ENCODE results near the gene GABBR2. TPM values are rescaled to one million over a fixed set of nuclear protein-coding genes. Genes with fewer than 3 reads are reported as not detected.

The GABBR2 gene
- total and polyA plus RNA-seq, 2 of the 8 experiments (the other 6 are each of a cell fraction or from before 2014, with no cell fraction given): 0.50 to 1.2 TPM

DNA sequence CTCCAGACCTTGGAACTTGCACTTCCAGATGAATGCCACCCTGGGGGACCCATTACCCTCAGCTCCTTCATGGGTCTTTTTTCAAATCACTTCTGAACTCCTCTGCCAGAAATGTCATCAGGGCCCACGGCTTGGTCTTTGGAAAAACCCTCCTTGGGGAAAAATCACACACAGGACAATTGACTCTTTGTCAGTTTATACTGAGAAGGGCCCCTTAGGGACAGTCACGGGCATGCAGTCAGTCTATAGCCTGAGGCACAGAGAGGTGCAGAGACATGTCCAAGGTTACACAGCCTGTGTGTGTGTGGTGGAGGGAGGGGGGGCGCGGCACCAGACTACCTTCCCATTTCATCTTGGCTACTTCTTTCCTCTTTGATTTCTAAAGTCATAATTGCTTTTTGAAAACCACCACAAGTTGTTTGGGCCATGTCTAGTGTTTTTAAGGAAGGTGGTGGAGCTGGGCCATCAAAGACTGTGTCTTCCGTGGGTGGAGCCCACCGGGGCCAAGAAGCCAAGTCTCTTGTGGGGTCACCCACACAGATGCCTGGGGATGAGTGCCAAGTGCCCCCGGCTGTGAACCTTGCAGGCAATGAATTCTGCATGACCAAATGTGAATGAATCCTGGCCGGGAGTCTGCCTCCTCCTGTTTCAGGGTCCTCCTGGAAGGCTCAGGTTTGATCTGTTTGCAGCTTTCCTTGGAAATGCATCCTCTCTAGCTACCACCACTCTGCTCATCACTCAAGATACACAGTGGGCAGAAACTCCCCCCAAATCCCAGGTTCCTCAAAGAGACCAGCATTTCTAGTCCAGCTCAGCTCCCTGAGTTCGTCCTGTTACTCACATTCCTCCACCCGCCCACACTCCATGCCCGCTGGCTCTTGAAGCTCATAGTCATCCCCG is 253.2 kb downstream of the GABBR2 start:
- H4K91ac ChIP-seq (replicated peaks; ENCODE audit: insufficient read length, low read length): no peak overlapping the region
- FAIRE-seq: no peak
- H2BK15ac ChIP-seq (ENCODE audit: low read length): no peak overlapping the region
- H3K18ac ChIP-seq (ENCODE audit: extremely low read depth, low read length): no peak overlapping the region
- no peak overlapping the region for H2BK20ac ChIP-seq (ENCODE audit: low read length)
- no peak overlapping the region for H2BK12ac ChIP-seq (ENCODE audit: low read depth, low read length)
- H3K27ac ChIP-seq (ENCODE audit: low read depth, low read length): no peak overlapping the region
- no peaks in the 10 kb centered on the region for H3K79me1 ChIP-seq (ENCODE audit: low read depth, low read length)
- ChIA-PET CTCF (ENCODE audit: partially characterized antibody) (interaction anchor here (0.6 to 2.9 kb wide), 8 partner anchors 9 to 188 kb away, joined by 3 to 11 read pairs (median 3); no protein-coding TSS in a partner anchor), POLR2A (ENCODE audit: partially characterized antibody) (no interaction called here)
- no peak overlapping the region for H3K4me2 ChIP-seq (ENCODE audit: insufficient read depth in 1 of 2, low read depth in 2 of 2, low read length in 2 of 2)
- no peak overlapping the region for H3K14ac ChIP-seq (ENCODE audit: insufficient read length)
- H3K4me1 ChIP-seq (replicated peaks in 1 of 4; ENCODE audit: control insufficient read depth in 3 of 4, insufficient read depth in 4 of 4, low read length in 3 of 4): no peaks in the 10 kb centered on the region; a peak in 1 of 7 replicates
- no peak overlapping the region for H3K23ac ChIP-seq (ENCODE audit: insufficient read length)
- H3K56ac ChIP-seq (replicated peaks; ENCODE audit: insufficient read length, low read depth, low read length): no peak overlapping the region
- no peaks in the 10 kb centered on the region for H4K20me1 ChIP-seq (replicated peaks in 1 of 2; ENCODE audit: control insufficient read depth in 1 of 2, insufficient read depth in 2 of 2, low read length in 2 of 2)
- no peak overlapping the region for H3K4ac ChIP-seq (replicated peaks; ENCODE audit: insufficient read length, low read depth, low read length)
- no peak overlapping the region for H2AFZ ChIP-seq (ENCODE audit: low read length)
- H3K9me3 ChIP-seq (ENCODE audit: insufficient read depth in 2 of 2, low read depth in 1 of 2, low read length in 1 of 2): peaks cover 0 to 3% of the 10 kb centered on the region in 2 experiments; a peak in 1 of 4 replicates
- no peak overlapping the region for H2BK120ac ChIP-seq (replicated peaks; ENCODE audit: low read depth, low read length)
- H3K4me3 ChIP-seq (ENCODE audit: extremely low read depth in 1 of 4, insufficient read depth in 2 of 4, low read depth in 3 of 4, low read length in 4 of 4): no peak overlapping the region
- TF ChIP-seq SP4 (IDR thresholded peaks at IDR 0.05; ENCODE audit: low read length) (no peak), SP2 (IDR thresholded peaks at IDR 0.05; ENCODE audit: low read length) (no peak), YY1 (IDR thresholded peaks at IDR 0.05; ENCODE audit: low read depth, low read length) (no peak), TAF1 (IDR thresholded peaks at IDR 0.05; ENCODE audit: low read depth, low read length) (no peak), JUND (IDR thresholded peaks at IDR 0.05; ENCODE audit: low read length) (no peak), SAP30 (IDR thresholded peaks at IDR 0.05; ENCODE audit: insufficient read depth, insufficient replicate concordance, low read length) (no peak), CREB1 (IDR thresholded peaks at IDR 0.05) (no peak), RFX5 (IDR thresholded peaks at IDR 0.05; ENCODE audit: borderline replicate concordance, low read depth, low read length) (no peak), TCF12 (IDR thresholded peaks at IDR 0.05; ENCODE audit: low read depth, low read length) (no peak), CHD1 (IDR thresholded peaks at IDR 0.05; ENCODE audit: low read depth, low read length) (no peak), SUZ12 (IDR thresholded peaks at IDR 0.05; ENCODE audit: low read length) (no peak), BCL11A (IDR thresholded peaks at IDR 0.05; ENCODE audit: low read depth in 2 of 2, low read length in 2 of 2) (no peak)
- TF ChIP-seq, protein P1, sequence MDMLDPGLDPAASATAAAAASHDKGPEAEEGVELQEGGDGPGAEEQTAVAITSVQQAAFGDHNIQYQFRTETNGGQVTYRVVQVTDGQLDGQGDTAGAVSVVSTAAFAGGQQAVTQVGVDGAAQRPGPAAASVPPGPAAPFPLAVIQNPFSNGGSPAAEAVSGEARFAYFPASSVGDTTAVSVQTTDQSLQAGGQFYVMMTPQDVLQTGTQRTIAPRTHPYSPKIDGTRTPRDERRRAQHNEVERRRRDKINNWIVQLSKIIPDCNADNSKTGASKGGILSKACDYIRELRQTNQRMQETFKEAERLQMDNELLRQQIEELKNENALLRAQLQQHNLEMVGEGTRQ (IDR thresholded peaks at IDR 0.05; ENCODE audit: low read length): no peak
- H3K79me2 ChIP-seq (ENCODE audit: control insufficient read depth in 1 of 2, insufficient read depth in 2 of 2, low read length in 2 of 2): no peaks in the 10 kb centered on the region
- H3K36me3 ChIP-seq (ENCODE audit: control insufficient read depth in 2 of 4, insufficient read depth in 4 of 4, low read length in 3 of 4): no peaks in the 10 kb centered on the region
- DNase-seq (ENCODE audit: low read depth in 1 of 2, low spot score in 2 of 2): no peak
- H2BK5ac ChIP-seq (ENCODE audit: low read depth, low read length): no peak overlapping the region
- no peak overlapping the region for H4K5ac ChIP-seq (ENCODE audit: insufficient read length, low read depth, low read length)
- WGBS, 2 experiments (ENCODE audit: extremely low coverage in 1 of 2, insufficient coverage in 1 of 2, insufficient read length in 1 of 2, insufficient replicate concordance in 2 of 2, low coverage in 1 of 2, low lambda C conversion rate in 2 of 2, missing lambda C conversion rate in 1 of 2): 86% methylated on average over 12 of the region's 12 CpGs; no CpG with 5 or more reads in 1 of the 2 experiments
- no peaks in the 10 kb centered on the region for H3K23me2 ChIP-seq (ENCODE audit: low read depth, low read length)
- no peak overlapping the region for H4K8ac ChIP-seq (ENCODE audit: extremely low read depth, insufficient read depth, low read length)
- no peak overlapping the region for H2AK5ac ChIP-seq (ENCODE audit: low read depth, low read length)
- H3K27me3 ChIP-seq (replicated peaks in 1 of 4; ENCODE audit: control insufficient read depth in 3 of 4, extremely low read depth in 1 of 4, insufficient read depth in 3 of 4, low read length in 3 of 4): no peaks in the 10 kb centered on the region; a peak in 1 of 7 replicates
- no peak overlapping the region for H3K9ac ChIP-seq (replicated peaks in 1 of 4; ENCODE audit: extremely low read depth in 1 of 4, low read depth in 3 of 4, low read length in 3 of 4)

Measured in H1 (cell line).